WTC11 (cell line): ENCODE results near the gene CTBP1. TPM values are rescaled to one million over a fixed set of nuclear protein-coding genes. Genes with fewer than 3 reads are reported as not detected.

Experiments used
- ATAC-seq: fragments of 200-7000 bp; cut with Tn5 transposase; 2 replicates; pipeline ENCODE4 v1.10.0; 2021; ENCODE audit warnings: mild to moderate bottlenecking, moderate library complexity
- CTCF ChIA-PET: fragments of 300-600 bp; sonication (Branson Sonifier 250); formaldehyde crosslinking; loops from one replicate; lab custom pipeline; 2021; ENCODE audit warnings: antibody characterized with exemption; lab: Charles Lee
- POLR2A ChIA-PET: fragments of 350-600 bp; sonication (Branson Sonifier 250); formaldehyde crosslinking; loops from one replicate; lab custom pipeline; 2021; ENCODE audit warnings: antibody characterized with exemption; lab: Charles Lee
- DNase-seq: peaks from one replicate; pipeline ENCODE4 v3.0.0; 2021; ENCODE audit warnings: low spot score
- H3K27ac Mint-ChIP-seq: 2 replicates; pipeline ENCODE4 v1.8.0; 2021; ENCODE audit warnings: mixed read lengths
- H3K27me3 Mint-ChIP-seq: 2 replicates; pipeline ENCODE4 v1.8.0; 2021; ENCODE audit warnings: low read depth, mild to moderate bottlenecking, moderate library complexity, mixed read lengths
- H3K36me3 Mint-ChIP-seq: 2 replicates; pipeline ENCODE4 v1.8.0; 2021; ENCODE audit warnings: mixed read lengths
- H3K4me1 Mint-ChIP-seq: 2 replicates; pipeline ENCODE4 v1.8.0; 2022; ENCODE audit warnings: mixed read lengths
- H3K4me3 Mint-ChIP-seq: 2 replicates; pipeline ENCODE4 v1.8.0; 2021; ENCODE audit warnings: mild to moderate bottlenecking, moderate library complexity, mixed read lengths
- H3K9me3 Mint-ChIP-seq: 2 replicates; pipeline ENCODE4 v1.8.0; 2021; ENCODE audit warnings: mixed read lengths
- FOXJ3 ChIP-seq: sonication (generic); formaldehyde crosslinking; IDR thresholded peaks from 2 replicates; pipeline ENCODE4 v1.9.0; 2021; ENCODE audit warnings: missing genetic modification reagents, mild to moderate bottlenecking, borderline replicate concordance
- FOXP1 ChIP-seq: sonication (generic); formaldehyde crosslinking; IDR thresholded peaks from 2 replicates; pipeline ENCODE4 v1.8.0; 2022; ENCODE audit warnings: missing genetic modification reagents, mild to moderate bottlenecking, moderate library complexity, borderline replicate concordance
- NR1H2 ChIP-seq: sonication (generic); formaldehyde crosslinking; IDR thresholded peaks from 2 replicates; pipeline ENCODE4 v1.9.0; 2021; ENCODE audit warnings: mild to moderate bottlenecking, moderate library complexity, missing genetic modification reagents
- RORB ChIP-seq: fragments of 250-450 bp; sonication (Bioruptor Pico); IDR thresholded peaks from 2 replicates; pipeline ENCODE4 v1.9.0; 2021; ENCODE audit warnings: mild to moderate bottlenecking
- SMAD3 ChIP-seq: sonication (generic); formaldehyde crosslinking; IDR thresholded peaks from 2 replicates; pipeline ENCODE4 v1.8.0; 2022; ENCODE audit warnings: missing genetic modification reagents, mild to moderate bottlenecking, borderline replicate concordance
- TCF7 ChIP-seq: sonication (generic); formaldehyde crosslinking; IDR thresholded peaks from 2 replicates; pipeline ENCODE4 v1.8.0; 2022; ENCODE audit warnings: mild to moderate bottlenecking, low read depth, missing genetic modification reagents, moderate library complexity
- ZNF121 ChIP-seq: sonication (generic); formaldehyde crosslinking; IDR thresholded peaks from 2 replicates; pipeline ENCODE4 v1.8.0; 2023; ENCODE audit warnings: missing genetic modification reagents
- ZNF138 ChIP-seq: sonication (generic); formaldehyde crosslinking; conservative IDR thresholded peaks from 2 replicates; pipeline ENCODE4 v1.8.1; 2022; ENCODE audit warnings: mild to moderate bottlenecking, moderate library complexity, missing genetic modification reagents
- ZNF232 ChIP-seq: sonication (generic); formaldehyde crosslinking; IDR thresholded peaks from 2 replicates; pipeline ENCODE4 v1.8.0; 2022; ENCODE audit warnings: mild to moderate bottlenecking, missing genetic modification reagents
- total RNA-seq: library from RNA; stranded (reverse); gene quantifications from 3 replicates; pipeline ENCODE4 v1.2.3, GENCODE V29; 2021
- TF ChIP-seq, protein P1 (sequence below): sonication (generic); formaldehyde crosslinking; IDR thresholded peaks from 2 replicates; pipeline ENCODE4 v1.8.1; 2023; ENCODE audit warnings: mild to moderate bottlenecking, missing genetic modification reagents, borderline replicate concordance
- TF ChIP-seq, protein P2 (sequence below): fragments of 200-600 bp; IDR thresholded peaks from 2 replicates; pipeline ENCODE4 v1.8.0; 2022; ENCODE audit warnings: antibody characterized with exemption
- TF ChIP-seq, protein P3 (sequence below): sonication (generic); formaldehyde crosslinking; IDR thresholded peaks from 2 replicates; pipeline ENCODE4 v1.8.1; 2023; ENCODE audit warnings: mild to moderate bottlenecking, missing genetic modification reagents
- TF ChIP-seq, protein P4 (sequence below): sonication (generic); formaldehyde crosslinking; conservative IDR thresholded peaks from 2 replicates; pipeline ENCODE4 v1.8.1; 2023; ENCODE audit warnings: mild to moderate bottlenecking, low read depth, missing genetic modification reagents, moderate library complexity

Gene CTBP1
- total RNA-seq, 1 experiment from 2014 or later, result 143 TPM

DNA sequence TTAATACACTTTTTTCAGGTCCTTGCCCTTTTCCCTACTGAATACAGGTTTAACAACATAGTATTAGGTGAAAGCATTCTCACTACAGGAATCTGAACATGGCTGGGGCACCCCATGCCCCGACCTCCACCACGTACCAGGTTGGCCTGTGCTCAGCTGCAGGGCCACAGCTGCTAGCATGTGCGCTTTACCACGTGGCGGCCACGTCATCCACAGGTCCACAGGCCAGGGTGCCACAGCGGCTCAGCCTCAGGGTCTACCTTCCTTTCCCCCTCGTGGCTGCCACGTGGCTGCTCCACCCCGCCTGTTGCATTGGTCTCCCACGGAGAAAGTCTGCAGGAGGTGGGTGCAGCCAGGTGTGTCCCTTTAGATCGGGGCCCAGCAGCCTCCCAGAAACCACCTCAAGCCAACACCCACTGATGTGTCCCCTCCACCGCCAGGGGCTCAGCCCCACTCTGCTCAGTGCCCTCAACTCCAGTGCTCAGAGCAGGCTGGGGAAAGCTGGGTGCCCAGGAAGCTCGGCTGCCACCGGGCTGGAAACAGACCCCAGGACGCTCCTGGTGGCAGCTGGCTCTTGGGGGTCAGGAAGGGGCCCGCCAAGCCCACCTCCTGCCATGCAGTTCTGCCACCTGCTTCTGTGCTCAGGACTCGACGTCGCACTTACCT, 17.8 kb downstream of the CTBP1 start (continued):
- TF ChIP-seq, protein P1, sequence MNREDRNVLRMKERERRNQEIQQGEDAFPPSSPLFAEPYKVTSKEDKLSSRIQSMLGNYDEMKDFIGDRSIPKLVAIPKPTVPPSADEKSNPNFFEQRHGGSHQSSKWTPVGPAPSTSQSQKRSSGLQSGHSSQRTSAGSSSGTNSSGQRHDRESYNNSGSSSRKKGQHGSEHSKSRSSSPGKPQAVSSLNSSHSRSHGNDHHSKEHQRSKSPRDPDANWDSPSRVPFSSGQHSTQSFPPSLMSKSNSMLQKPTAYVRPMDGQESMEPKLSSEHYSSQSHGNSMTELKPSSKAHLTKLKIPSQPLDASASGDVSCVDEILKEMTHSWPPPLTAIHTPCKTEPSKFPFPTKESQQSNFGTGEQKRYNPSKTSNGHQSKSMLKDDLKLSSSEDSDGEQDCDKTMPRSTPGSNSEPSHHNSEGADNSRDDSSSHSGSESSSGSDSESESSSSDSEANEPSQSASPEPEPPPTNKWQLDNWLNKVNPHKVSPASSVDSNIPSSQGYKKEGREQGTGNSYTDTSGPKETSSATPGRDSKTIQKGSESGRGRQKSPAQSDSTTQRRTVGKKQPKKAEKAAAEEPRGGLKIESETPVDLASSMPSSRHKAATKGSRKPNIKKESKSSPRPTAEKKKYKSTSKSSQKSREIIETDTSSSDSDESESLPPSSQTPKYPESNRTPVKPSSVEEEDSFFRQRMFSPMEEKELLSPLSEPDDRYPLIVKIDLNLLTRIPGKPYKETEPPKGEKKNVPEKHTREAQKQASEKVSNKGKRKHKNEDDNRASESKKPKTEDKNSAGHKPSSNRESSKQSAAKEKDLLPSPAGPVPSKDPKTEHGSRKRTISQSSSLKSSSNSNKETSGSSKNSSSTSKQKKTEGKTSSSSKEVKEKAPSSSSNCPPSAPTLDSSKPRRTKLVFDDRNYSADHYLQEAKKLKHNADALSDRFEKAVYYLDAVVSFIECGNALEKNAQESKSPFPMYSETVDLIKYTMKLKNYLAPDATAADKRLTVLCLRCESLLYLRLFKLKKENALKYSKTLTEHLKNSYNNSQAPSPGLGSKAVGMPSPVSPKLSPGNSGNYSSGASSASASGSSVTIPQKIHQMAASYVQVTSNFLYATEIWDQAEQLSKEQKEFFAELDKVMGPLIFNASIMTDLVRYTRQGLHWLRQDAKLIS (CRISPR knock-in tag), result no peak

DNA sequence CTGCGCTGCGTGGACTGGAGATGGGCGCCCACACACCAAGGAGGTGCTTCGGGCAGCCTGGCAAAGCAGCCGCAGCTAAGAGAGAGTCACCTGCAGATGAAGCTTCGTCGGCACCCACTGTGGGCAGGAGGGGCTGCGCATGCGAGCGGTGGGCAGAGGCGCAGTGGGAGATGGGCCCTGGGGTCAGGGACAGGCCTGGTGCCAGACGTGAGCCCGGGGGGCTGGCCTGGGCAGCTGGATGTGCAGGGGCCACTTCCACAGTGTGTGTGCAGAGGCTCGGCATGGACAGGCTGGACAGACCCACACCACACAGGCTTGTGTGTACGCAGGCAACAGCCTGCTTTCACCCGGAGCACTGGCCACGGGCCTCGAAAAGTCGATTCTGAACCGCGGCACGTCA, 18.6 kb downstream of the CTBP1 start:
- Mint-ChIP-seq H3K4me1 (no peaks in the 10 kb centered on the region), H3K27me3 (no peaks in the 10 kb centered on the region), H3K27ac (no peak overlapping the region), H3K36me3 (peaks cover 47% of the 10 kb centered on the region), H3K9me3 (peaks cover 7% of the 10 kb centered on the region; the same call in 1 of the 2 replicates), H3K4me3 (no peak overlapping the region)
- DNase-seq (no peak), ATAC-seq (no peak)
- ChIA-PET CTCF (no interaction called here), POLR2A (no interaction called here)
- TF ChIP-seq, protein P2, sequence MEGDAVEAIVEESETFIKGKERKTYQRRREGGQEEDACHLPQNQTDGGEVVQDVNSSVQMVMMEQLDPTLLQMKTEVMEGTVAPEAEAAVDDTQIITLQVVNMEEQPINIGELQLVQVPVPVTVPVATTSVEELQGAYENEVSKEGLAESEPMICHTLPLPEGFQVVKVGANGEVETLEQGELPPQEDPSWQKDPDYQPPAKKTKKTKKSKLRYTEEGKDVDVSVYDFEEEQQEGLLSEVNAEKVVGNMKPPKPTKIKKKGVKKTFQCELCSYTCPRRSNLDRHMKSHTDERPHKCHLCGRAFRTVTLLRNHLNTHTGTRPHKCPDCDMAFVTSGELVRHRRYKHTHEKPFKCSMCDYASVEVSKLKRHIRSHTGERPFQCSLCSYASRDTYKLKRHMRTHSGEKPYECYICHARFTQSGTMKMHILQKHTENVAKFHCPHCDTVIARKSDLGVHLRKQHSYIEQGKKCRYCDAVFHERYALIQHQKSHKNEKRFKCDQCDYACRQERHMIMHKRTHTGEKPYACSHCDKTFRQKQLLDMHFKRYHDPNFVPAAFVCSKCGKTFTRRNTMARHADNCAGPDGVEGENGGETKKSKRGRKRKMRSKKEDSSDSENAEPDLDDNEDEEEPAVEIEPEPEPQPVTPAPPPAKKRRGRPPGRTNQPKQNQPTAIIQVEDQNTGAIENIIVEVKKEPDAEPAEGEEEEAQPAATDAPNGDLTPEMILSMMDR, result no peak
- TF ChIP-seq FOXJ3 (CRISPR knock-in tag), result no peak
- no peak for TF ChIP-seq ZNF138 (CRISPR knock-in tag)
- no peak for TF ChIP-seq FOXP1 (CRISPR knock-in tag)
- no peak for TF ChIP-seq ZNF121 (CRISPR knock-in tag)
- no peak for TF ChIP-seq ZNF232

DNA sequence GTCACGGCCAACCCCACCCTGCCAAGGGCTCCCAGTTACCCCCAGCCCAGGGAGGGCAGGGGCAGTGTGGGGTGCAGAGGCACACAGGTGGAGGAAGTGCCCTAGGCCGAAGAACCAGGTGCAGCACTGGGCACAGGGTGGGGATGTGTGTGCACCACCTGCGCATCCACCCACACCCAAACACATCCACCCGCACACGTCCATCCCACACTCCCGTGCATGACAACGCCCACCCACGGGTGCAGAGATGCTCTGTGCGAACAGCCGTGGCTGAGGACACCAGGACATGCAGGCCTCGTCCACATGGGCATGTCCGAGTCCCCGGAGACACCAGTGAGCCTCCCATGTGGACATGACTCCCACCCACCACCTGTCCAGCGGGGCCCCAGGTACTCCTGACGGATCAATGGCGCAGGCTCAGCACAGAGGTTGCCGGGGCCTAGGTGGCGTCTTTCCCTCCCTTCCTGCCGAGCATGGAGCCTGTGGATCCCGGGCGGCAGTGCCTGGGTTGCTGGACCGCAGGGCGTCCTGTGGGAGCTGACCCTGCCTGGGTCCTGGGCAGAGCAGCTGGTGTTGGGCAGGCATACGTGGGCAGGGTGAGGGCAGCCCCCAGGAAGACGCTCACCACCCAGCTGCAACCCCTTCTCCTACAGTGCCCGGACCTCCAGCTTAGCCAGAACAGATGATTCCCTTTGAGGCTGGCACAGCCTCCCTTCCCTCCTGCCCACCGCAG, 19.6 kb downstream of the CTBP1 start:
- no peak for DNase-seq
- peaks cover 44% of the 10 kb centered on the region for H3K36me3 Mint-ChIP-seq
- peaks cover 7% of the 10 kb centered on the region; the same call in 1 of the 2 replicates for H3K9me3 Mint-ChIP-seq
- no peak for ATAC-seq
- no peak for TF ChIP-seq ZNF138 (CRISPR knock-in tag)
- no peak for TF ChIP-seq NR1H2
- no peaks in the 10 kb centered on the region for H3K27me3 Mint-ChIP-seq
- POLR2A ChIA-PET, result no interaction called here
- no peaks in the 10 kb centered on the region for H3K4me1 Mint-ChIP-seq
- H3K4me3 Mint-ChIP-seq, result no peak overlapping the region
- CTCF ChIA-PET, result no interaction called here
- no peak overlapping the region for H3K27ac Mint-ChIP-seq

DNA sequence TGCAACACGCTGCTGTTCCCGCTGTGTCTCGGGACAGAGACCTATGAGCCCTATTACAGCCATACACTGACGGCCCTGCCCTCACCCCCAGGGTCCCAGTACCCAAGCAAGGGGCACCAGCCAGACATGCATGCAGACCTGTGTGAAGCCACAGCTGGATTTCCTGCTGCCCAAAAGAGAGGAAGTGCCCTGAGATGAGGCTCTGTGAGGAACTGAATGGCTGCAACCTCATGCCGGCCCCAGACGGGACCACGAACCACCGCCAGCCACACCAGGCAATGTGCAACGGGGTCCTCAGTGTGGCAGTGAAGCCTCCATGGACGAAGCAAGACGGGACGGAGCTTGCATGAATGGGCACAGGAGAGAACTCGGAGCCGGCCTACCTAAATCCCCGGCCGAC, 21.1 kb downstream of the CTBP1 start:
- Mint-ChIP-seq H3K9me3 (peaks cover 7% of the 10 kb centered on the region; the same call in 1 of the 2 replicates), H3K36me3 (peaks cover 44% of the 10 kb centered on the region), H3K4me1 (no peaks in the 10 kb centered on the region), H3K27ac (peak overlapping the region; percentile 72; the same call in 1 of the 2 replicates), H3K27me3 (no peaks in the 10 kb centered on the region), H3K4me3 (no peak overlapping the region)
- DNase-seq, result no peak
- no peak for TF ChIP-seq SMAD3 (CRISPR knock-in tag)
- ATAC-seq, result no peak
- CTCF ChIA-PET, result no interaction called here
- POLR2A ChIA-PET, result no interaction called here

DNA sequence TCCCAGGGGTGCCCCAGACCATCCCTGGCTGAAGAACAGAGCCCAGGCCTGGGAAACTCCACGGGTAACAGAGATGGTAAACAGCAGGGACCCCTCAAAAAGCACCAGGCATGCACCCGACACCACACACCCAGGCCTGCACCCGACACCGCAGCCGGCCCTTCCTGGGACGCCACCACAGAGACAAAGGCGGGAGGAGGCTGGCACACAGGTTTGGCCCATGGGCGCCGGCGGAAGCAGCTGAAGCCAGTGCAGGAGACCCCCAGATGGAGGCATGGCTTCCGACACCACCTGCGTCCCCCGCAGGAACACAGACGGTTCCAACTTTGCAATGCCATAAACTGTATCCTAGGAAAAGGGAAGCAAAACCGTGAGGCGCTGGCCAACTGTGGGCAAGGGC, 22.3 kb downstream of the CTBP1 start:
- ATAC-seq, result no peak
- Mint-ChIP-seq H3K27ac (peak overlapping the region; percentile 72; the same call in 1 of the 2 replicates), H3K9me3 (peaks cover 7% of the 10 kb centered on the region; the same call in 1 of the 2 replicates), H3K27me3 (no peaks in the 10 kb centered on the region), H3K4me1 (no peaks in the 10 kb centered on the region), H3K4me3 (no peak overlapping the region), H3K36me3 (peaks cover 38% of the 10 kb centered on the region)
- ChIA-PET CTCF (no interaction called here), POLR2A (no interaction called here)
- DNase-seq, result no peak
- TF ChIP-seq, protein P3, sequence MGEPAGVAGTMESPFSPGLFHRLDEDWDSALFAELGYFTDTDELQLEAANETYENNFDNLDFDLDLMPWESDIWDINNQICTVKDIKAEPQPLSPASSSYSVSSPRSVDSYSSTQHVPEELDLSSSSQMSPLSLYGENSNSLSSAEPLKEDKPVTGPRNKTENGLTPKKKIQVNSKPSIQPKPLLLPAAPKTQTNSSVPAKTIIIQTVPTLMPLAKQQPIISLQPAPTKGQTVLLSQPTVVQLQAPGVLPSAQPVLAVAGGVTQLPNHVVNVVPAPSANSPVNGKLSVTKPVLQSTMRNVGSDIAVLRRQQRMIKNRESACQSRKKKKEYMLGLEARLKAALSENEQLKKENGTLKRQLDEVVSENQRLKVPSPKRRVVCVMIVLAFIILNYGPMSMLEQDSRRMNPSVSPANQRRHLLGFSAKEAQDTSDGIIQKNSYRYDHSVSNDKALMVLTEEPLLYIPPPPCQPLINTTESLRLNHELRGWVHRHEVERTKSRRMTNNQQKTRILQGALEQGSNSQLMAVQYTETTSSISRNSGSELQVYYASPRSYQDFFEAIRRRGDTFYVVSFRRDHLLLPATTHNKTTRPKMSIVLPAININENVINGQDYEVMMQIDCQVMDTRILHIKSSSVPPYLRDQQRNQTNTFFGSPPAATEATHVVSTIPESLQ, result no peak
- TF ChIP-seq RORB (CRISPR knock-in tag), result no peak
- TF ChIP-seq TCF7 (CRISPR knock-in tag), result no peak
- TF ChIP-seq, protein P4, sequence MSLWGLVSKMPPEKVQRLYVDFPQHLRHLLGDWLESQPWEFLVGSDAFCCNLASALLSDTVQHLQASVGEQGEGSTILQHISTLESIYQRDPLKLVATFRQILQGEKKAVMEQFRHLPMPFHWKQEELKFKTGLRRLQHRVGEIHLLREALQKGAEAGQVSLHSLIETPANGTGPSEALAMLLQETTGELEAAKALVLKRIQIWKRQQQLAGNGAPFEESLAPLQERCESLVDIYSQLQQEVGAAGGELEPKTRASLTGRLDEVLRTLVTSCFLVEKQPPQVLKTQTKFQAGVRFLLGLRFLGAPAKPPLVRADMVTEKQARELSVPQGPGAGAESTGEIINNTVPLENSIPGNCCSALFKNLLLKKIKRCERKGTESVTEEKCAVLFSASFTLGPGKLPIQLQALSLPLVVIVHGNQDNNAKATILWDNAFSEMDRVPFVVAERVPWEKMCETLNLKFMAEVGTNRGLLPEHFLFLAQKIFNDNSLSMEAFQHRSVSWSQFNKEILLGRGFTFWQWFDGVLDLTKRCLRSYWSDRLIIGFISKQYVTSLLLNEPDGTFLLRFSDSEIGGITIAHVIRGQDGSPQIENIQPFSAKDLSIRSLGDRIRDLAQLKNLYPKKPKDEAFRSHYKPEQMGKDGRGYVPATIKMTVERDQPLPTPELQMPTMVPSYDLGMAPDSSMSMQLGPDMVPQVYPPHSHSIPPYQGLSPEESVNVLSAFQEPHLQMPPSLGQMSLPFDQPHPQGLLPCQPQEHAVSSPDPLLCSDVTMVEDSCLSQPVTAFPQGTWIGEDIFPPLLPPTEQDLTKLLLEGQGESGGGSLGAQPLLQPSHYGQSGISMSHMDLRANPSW (CRISPR knock-in tag), result no peak
